HG03439 (cell line): Measurements from ENCODE around the gene KRTAP25-1.

Experiments used
- ATAC-seq: cut with Tn5 transposase; IDR thresholded peaks from one replicate; pipeline ENCODE4 v1.9.1; 2021; ENCODE audit warnings: mild to moderate bottlenecking, moderate library complexity; ENCODE audit not compliant: unreplicated experiment

The KRTAP25-1 gene

GRCh38 chr21:30289215-30289614 is at the start of gene KRTAP25-1:
TSS of gene KRTAP25-1 (minus strand) at chr21:30289514. CDS start at chr21:30289490, 24 bp downstream.
- no peak for ATAC-seq

GRCh38 chr21:30338717-30339116 is 49.4 kb upstream of the KRTAP25-1 start:
- no peak for ATAC-seq

- no peak for ATAC-seq
Observed at GRCh38 chr21:30337772-30338171, 48.5 kb upstream of the KRTAP25-1 start.

GRCh38 chr21:30337276-30337744 is 48.0 kb upstream of the KRTAP25-1 start, which contains the start of gene KRTAP27-1:
TSS of gene KRTAP27-1 (minus strand) at chr21:30337694. CDS start at chr21:30337668, 26 bp downstream.
- no peak for ATAC-seq

- no peak for ATAC-seq
Observed at GRCh38 chr21:30336596-30336995, 47.3 kb upstream of the KRTAP25-1 start.

- ATAC-seq = no peak
Observed at GRCh38 chr21:30333736-30334135, 44.4 kb upstream of the KRTAP25-1 start.

- no peak for ATAC-seq
Observed at GRCh38 chr21:30332681-30333080, 43.4 kb upstream of the KRTAP25-1 start.

- ATAC-seq = no peak
Observed at GRCh38 chr21:30329203-30329875, 40.0 kb upstream of the KRTAP25-1 start.

GRCh38 chr21:30326390-30326789 is 37.1 kb upstream of the KRTAP25-1 start:
- no peak for ATAC-seq

GRCh38 chr21:30320215-30320614 is 30.9 kb upstream of the KRTAP25-1 start, which contains the start of gene KRTAP26-1:
TSS of gene KRTAP26-1 (minus strand) at chr21:30320315. CDS start at chr21:30320035, 280 bp downstream.
- no peak for ATAC-seq

GRCh38 chr21:30315701-30316100 is 26.4 kb upstream of the KRTAP25-1 start:
- no peak for ATAC-seq

GRCh38 chr21:30306884-30307283 is 17.6 kb upstream of the KRTAP25-1 start:
- ATAC-seq = no peak

GRCh38 chr21:30305136-30305535 is 15.8 kb upstream of the KRTAP25-1 start:
- ATAC-seq = no peak

GRCh38 chr21:30282850-30283249 is 6.5 kb downstream of the KRTAP25-1 start, which contains the start of gene KRTAP24-1:
TSS of gene KRTAP24-1 (minus strand) at chr21:30282950. CDS start at chr21:30282932, 18 bp downstream.
- ATAC-seq = no peak

GRCh38 chr21:30271611-30272010 is 17.7 kb downstream of the KRTAP25-1 start:
- ATAC-seq = no peak

- no peak for ATAC-seq
Observed at GRCh38 chr21:30271156-30271555, 18.2 kb downstream of the KRTAP25-1 start.

- ATAC-seq = no peak
Observed at GRCh38 chr21:30269803-30270530, 19.3 kb downstream of the KRTAP25-1 start.

- no peak for ATAC-seq
Observed at GRCh38 chr21:30268608-30269197, 20.6 kb downstream of the KRTAP25-1 start.

- ATAC-seq = no peak
Observed at GRCh38 chr21:30257773-30258172, 31.5 kb downstream of the KRTAP25-1 start.

- no peak for ATAC-seq
Observed at GRCh38 chr21:30256100-30256499, 33.2 kb downstream of the KRTAP25-1 start.

- ATAC-seq = no peak
Observed at GRCh38 chr21:30255679-30256078, 33.6 kb downstream of the KRTAP25-1 start.
